ENCODE data around the gene PHF2.

- TF ChIP-seq CTCF (IDR thresholded peaks at IDR 0.05) (no peak), POLR2AphosphoS5 (IDR thresholded peaks at IDR 0.05) (no peak), POLR2A (IDR thresholded peaks at IDR 0.05) (no peak)
Observed at GRCh38 chr9:93572221-93572620, 4.2 kb upstream of the PHF2 start.

All from suprapubic skin (tissue), 4 donors.